ENCODE data around the gene CUX1. TPM values are rescaled to one million over a fixed set of nuclear protein-coding genes. Genes with fewer than 3 reads are reported as not detected.

CUX1 gene
- total RNA-seq, 1 donor from 2014 or later = 40.5 TPM

GRCh38 chr7:101815826-101816594 lies 1.4 kb upstream of the CUX1 start:
- FAIRE-seq (no peak), DNase-seq (ENCODE audit: low read depth) (peak; percentile 48)
- Histone ChIP-seq H3K4me3 (ENCODE audit: low read depth, low read length) (peak overlapping the region; percentile 63), H3K36me3 (ENCODE audit: control insufficient read depth, insufficient read depth, low read length) (no peaks in the 10 kb centered on the region), H3K27me3 (ENCODE audit: control insufficient read depth, insufficient read depth, low read length) (no peaks in the 10 kb centered on the region)
- TF ChIP-seq CTCF (IDR thresholded peaks at IDR 0.05; ENCODE audit: insufficient read depth, low read length, severe bottlenecking) = peak; percentile 30

- H3K4me3 ChIP-seq (ENCODE audit: low read depth, low read length) = peak overlapping the region; percentile 63
- H3K36me3 ChIP-seq (ENCODE audit: control insufficient read depth, insufficient read depth, low read length) = no peaks in the 10 kb centered on the region
- TF ChIP-seq CTCF (IDR thresholded peaks at IDR 0.05; ENCODE audit: insufficient read depth, low read length, severe bottlenecking) = peak; percentile 38
- no peaks in the 10 kb centered on the region for H3K27me3 ChIP-seq (ENCODE audit: control insufficient read depth, insufficient read depth, low read length)
- no peak for DNase-seq (ENCODE audit: low read depth)
- no peak for FAIRE-seq
Observed at GRCh38 chr7:101816595-101817470, 593 bp upstream of the CUX1 start.

- no peaks in the 10 kb centered on the region for H3K36me3 ChIP-seq (ENCODE audit: control insufficient read depth, insufficient read depth, low read length)
- TF ChIP-seq CTCF (IDR thresholded peaks at IDR 0.05; ENCODE audit: insufficient read depth, low read length, severe bottlenecking) = no peak
- H3K27me3 ChIP-seq (ENCODE audit: control insufficient read depth, insufficient read depth, low read length) = no peaks in the 10 kb centered on the region
- no peak for FAIRE-seq
- peak; percentile 25 for DNase-seq (ENCODE audit: low read depth)
- H3K4me3 ChIP-seq (ENCODE audit: low read depth, low read length) = no peak overlapping the region
Observed at GRCh38 chr7:101818287-101819071, 1.1 kb downstream of the CUX1 start.

GRCh38 chr7:101819183-101819582 lies 1.8 kb downstream of the CUX1 start:
- H3K36me3 ChIP-seq (ENCODE audit: control insufficient read depth, insufficient read depth, low read length) = no peaks in the 10 kb centered on the region
- no peak overlapping the region for H3K4me3 ChIP-seq (ENCODE audit: low read depth, low read length)
- FAIRE-seq (no peak), DNase-seq (ENCODE audit: low read depth) (no peak)
- TF ChIP-seq CTCF (IDR thresholded peaks at IDR 0.05; ENCODE audit: insufficient read depth, low read length, severe bottlenecking) = no peak
- no peaks in the 10 kb centered on the region for H3K27me3 ChIP-seq (ENCODE audit: control insufficient read depth, insufficient read depth, low read length)

- Histone ChIP-seq H3K4me3 (ENCODE audit: low read depth, low read length) (no peak overlapping the region), H3K36me3 (ENCODE audit: control insufficient read depth, insufficient read depth, low read length) (no peaks in the 10 kb centered on the region), H3K27me3 (ENCODE audit: control insufficient read depth, insufficient read depth, low read length) (no peaks in the 10 kb centered on the region)
- TF ChIP-seq CTCF (IDR thresholded peaks at IDR 0.05; ENCODE audit: insufficient read depth, low read length, severe bottlenecking) = no peak
- DNase-seq (ENCODE audit: low read depth) (peak; percentile 84), FAIRE-seq (no peak)
Observed at GRCh38 chr7:101819913-101820522, 2.6 kb downstream of the CUX1 start.
